Chondrocyte (in vitro differentiated cells): ENCODE measurements around the gene SCYGR5. TPM values are rescaled to one million over a fixed set of nuclear protein-coding genes. Genes with fewer than 3 reads are reported as not detected.

Source experiments
- DNase-seq: peaks from one replicate; pipeline ENCODE4 v3.0.0; 2021; ENCODE audit warnings: mixed read lengths, low spot score
- H3K27ac Mint-ChIP-seq: one replicate; pipeline ENCODE4 v1.8.0; 2021; ENCODE audit warnings: mild to moderate bottlenecking, moderate library complexity, mixed read lengths; ENCODE audit not compliant: unreplicated experiment
- H3K27me3 Mint-ChIP-seq: 2 replicates; pipeline ENCODE4 v1.8.0; 2021; ENCODE audit warnings: low read depth, mixed read lengths
- H3K36me3 Mint-ChIP-seq: 2 replicates; pipeline ENCODE4 v1.8.0; 2021; ENCODE audit warnings: low read depth, mixed read lengths
- H3K4me1 Mint-ChIP-seq: 2 replicates; pipeline ENCODE4 v1.8.0; 2021; ENCODE audit warnings: low read depth, mild to moderate bottlenecking, mixed read lengths
- H3K4me3 Mint-ChIP-seq: one replicate; pipeline ENCODE4 v1.8.0; 2021; ENCODE audit warnings: mild to moderate bottlenecking, moderate library complexity, mixed read lengths; ENCODE audit not compliant: unreplicated experiment
- H3K9me3 Mint-ChIP-seq: 2 replicates; pipeline ENCODE4 v1.8.0; 2021; ENCODE audit warnings: low read depth, mixed read lengths
- total RNA-seq: library from RNA; stranded (reverse); gene quantifications from 3 replicates; pipeline ENCODE4 v1.2.1, GENCODE V29; 2021
- TF ChIP-seq, protein P1 (sequence below): fragments of 200-600 bp; sonication (generic); IDR thresholded peaks from 2 replicates; pipeline ENCODE4 v1.5.0; 2021; ENCODE audit warnings: antibody characterized with exemption, mild to moderate bottlenecking, moderate library complexity

SCYGR5 gene
- total RNA-seq, 1 donor from 2014 or later: not detected

- no peaks in the 10 kb centered on the region for H3K9me3 Mint-ChIP-seq
- H3K4me1 Mint-ChIP-seq: peaks cover 9% of the 10 kb centered on the region
- H3K36me3 Mint-ChIP-seq: no peaks in the 10 kb centered on the region
- H3K27me3 Mint-ChIP-seq: peaks cover 3% of the 10 kb centered on the region
- H3K4me3 Mint-ChIP-seq: no peak overlapping the region
- no peak overlapping the region for H3K27ac Mint-ChIP-seq
- DNase-seq: no peak
- TF ChIP-seq, protein P1, sequence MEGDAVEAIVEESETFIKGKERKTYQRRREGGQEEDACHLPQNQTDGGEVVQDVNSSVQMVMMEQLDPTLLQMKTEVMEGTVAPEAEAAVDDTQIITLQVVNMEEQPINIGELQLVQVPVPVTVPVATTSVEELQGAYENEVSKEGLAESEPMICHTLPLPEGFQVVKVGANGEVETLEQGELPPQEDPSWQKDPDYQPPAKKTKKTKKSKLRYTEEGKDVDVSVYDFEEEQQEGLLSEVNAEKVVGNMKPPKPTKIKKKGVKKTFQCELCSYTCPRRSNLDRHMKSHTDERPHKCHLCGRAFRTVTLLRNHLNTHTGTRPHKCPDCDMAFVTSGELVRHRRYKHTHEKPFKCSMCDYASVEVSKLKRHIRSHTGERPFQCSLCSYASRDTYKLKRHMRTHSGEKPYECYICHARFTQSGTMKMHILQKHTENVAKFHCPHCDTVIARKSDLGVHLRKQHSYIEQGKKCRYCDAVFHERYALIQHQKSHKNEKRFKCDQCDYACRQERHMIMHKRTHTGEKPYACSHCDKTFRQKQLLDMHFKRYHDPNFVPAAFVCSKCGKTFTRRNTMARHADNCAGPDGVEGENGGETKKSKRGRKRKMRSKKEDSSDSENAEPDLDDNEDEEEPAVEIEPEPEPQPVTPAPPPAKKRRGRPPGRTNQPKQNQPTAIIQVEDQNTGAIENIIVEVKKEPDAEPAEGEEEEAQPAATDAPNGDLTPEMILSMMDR: no peak
Measured at GRCh38 chr2:227627769-227628168, 38.8 kb upstream of the SCYGR5 start.

DNA sequence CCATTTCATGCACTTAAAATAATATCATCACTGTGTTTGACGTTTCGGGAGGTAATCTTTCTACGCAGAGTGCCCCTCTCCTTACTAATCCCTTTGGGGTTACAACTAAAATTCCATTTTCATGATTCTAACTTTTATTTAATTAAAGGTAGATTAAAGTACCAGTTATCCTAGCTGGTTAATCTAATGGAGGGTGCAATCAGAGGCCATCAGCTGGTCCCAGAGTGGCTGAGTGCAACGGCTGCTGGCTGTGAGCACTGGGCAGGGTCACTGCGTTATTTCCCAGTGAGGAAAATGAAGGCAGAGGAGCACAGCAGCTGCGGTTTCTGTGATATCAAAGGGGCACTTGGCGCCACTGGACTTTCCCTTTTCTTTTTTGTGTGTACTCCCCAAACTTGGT, 37.2 kb upstream of the SCYGR5 start:
- no peaks in the 10 kb centered on the region for H3K9me3 Mint-ChIP-seq
- no peak overlapping the region for H3K27ac Mint-ChIP-seq
- H3K36me3 Mint-ChIP-seq: no peaks in the 10 kb centered on the region
- TF ChIP-seq, protein P1: no peak
- peaks cover 3% of the 10 kb centered on the region for H3K27me3 Mint-ChIP-seq
- no peak for DNase-seq
- H3K4me1 Mint-ChIP-seq: no peaks in the 10 kb centered on the region
- H3K4me3 Mint-ChIP-seq: no peak overlapping the region

DNA sequence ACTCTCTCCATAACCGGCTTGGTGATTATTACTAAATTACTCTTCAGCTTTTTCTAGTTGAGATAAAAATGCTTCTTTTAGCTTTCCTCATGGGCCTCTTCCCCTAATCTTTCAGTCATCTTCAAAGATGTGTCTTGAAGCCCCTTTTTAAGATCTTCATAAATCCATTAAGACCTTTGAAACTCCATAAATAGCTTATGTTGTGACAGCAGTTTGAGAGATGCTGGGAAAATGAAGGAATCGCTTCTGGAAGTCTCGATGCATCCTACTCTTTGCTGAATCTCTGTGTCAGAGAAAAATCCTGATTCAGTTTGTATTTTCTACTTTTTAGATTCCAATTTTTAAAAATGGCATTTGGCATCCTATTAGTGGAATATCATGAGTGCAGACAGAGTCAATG, 36.3 kb upstream of the SCYGR5 start:
- TF ChIP-seq, protein P1: no peak
- Mint-ChIP-seq H3K4me3 (no peak overlapping the region), H3K36me3 (no peaks in the 10 kb centered on the region)

DNA sequence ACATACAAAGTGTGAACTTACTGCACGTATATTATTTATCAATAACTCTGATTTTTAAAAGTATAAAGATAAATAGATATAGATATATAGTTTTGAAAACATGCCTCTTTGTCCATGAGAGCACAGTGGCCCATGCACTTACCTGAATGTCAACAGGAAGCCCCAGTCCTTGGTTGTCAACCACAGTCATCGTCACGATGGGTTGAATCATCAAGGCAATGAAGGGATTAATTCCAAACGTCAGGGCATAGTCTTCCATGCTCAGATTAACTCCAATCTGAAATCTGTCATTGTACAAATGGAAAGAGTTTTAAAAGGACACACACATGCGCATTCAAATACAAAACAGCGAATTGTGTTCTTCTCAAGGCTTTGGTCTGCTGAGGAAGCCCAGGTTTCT, 33.8 kb upstream of the SCYGR5 start:
- Mint-ChIP-seq H3K9me3 (no peaks in the 10 kb centered on the region), H3K27me3 (peaks cover 3% of the 10 kb centered on the region), H3K27ac (no peak overlapping the region), H3K4me1 (no peaks in the 10 kb centered on the region), H3K36me3 (no peaks in the 10 kb centered on the region), H3K4me3 (no peak overlapping the region)
- TF ChIP-seq, protein P1: no peak
- DNase-seq: no peak

More for the DNA sequence above, 36.3 kb upstream of the SCYGR5 start:
- Mint-ChIP-seq H3K9me3 (no peaks in the 10 kb centered on the region), H3K27me3 (peaks cover 3% of the 10 kb centered on the region), H3K27ac (no peak overlapping the region), H3K4me1 (no peaks in the 10 kb centered on the region)
- no peak for DNase-seq

DNA sequence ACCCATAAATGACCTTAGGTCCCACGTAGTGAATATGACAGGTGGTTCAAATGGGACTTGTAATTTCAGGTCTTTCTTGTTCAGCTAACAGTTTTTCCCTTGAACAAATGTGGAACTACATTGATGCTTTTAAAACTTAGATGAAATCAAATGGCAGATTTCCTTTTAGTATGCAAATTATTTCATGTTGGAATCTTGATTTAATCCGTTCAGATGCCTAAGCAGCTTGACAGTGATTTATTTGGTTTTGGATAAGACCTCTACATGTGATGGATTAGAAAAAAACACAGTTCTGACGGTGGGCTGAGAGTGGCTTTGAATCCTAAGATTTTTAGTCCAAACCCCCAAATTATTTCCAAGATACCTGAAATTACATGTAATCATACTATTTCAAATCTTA, 32.4 kb upstream of the SCYGR5 start:
- H3K4me1 Mint-ChIP-seq: no peaks in the 10 kb centered on the region
- no peak overlapping the region for H3K27ac Mint-ChIP-seq
- no peaks in the 10 kb centered on the region for H3K9me3 Mint-ChIP-seq
- peaks cover 4% of the 10 kb centered on the region for H3K27me3 Mint-ChIP-seq
- TF ChIP-seq, protein P1: no peak
- DNase-seq: no peak
- H3K36me3 Mint-ChIP-seq: peaks cover 1% of the 10 kb centered on the region
- no peak overlapping the region for H3K4me3 Mint-ChIP-seq
